K562 (cell line): ENCODE data around the gene GOLGA2. TPM values are rescaled to one million over a fixed set of nuclear protein-coding genes. Genes with fewer than 3 reads are reported as not detected.

ENCODE experiments used
- BRD9 ChIP-seq: fragments of 450-650 bp; IDR thresholded peaks from 2 replicates; pipeline ENCODE4 v1.6.1; 2018; ENCODE audit warnings: low read depth; ENCODE audit not compliant: partially characterized antibody
- CHD2 ChIP-seq: IDR thresholded peaks from 2 replicates; pipeline ENCODE4 v1.6.1; 2011; ENCODE audit warnings: low read depth, low read length
- E2F1 ChIP-seq: sonication (generic); formaldehyde crosslinking; IDR thresholded peaks from 2 replicates; pipeline ENCODE4 v1.8.1; 2023; ENCODE audit warnings: mild to moderate bottlenecking, missing genetic modification reagents, moderate library complexity
- EWSR1 ChIP-seq: fragments of 450-650 bp; IDR thresholded peaks from 2 replicates; pipeline ENCODE4 v1.6.1; 2018; ENCODE audit warnings: borderline replicate concordance, mild to moderate bottlenecking, low read depth, moderate library complexity; ENCODE audit not compliant: partially characterized antibody
- HMGN3 ChIP-seq: IDR thresholded peaks from 2 replicates; pipeline ENCODE4 v1.6.1; 2011; ENCODE audit warnings: borderline replicate concordance, low read depth, mild to moderate bottlenecking, mixed read lengths, low read length; ENCODE audit not compliant: insufficient read length; ENCODE audit errors: extremely low read depth
- HNRNPUL1 ChIP-seq: fragments of 200-400 bp; formaldehyde crosslinking; IDR thresholded peaks from 2 replicates; pipeline ENCODE4 v1.6.1; 2017; ENCODE audit warnings: low read length
- NFE2L1 ChIP-seq: fragments of 450-650 bp; IDR thresholded peaks from 2 replicates; pipeline ENCODE4 v1.6.1; 2016; ENCODE audit warnings: missing genetic modification characterization, low read depth, mild to moderate bottlenecking, missing compliant biosample characterization, moderate library complexity, borderline replicate concordance
- RERE ChIP-seq: sonication (generic); formaldehyde crosslinking; IDR thresholded peaks from 2 replicates; pipeline ENCODE4 v1.8.0; 2023; ENCODE audit warnings: missing genetic modification reagents, mild to moderate bottlenecking, borderline replicate concordance
- RFX1 ChIP-seq: fragments of 450-650 bp; IDR thresholded peaks from 2 replicates; pipeline ENCODE4 v1.6.1; 2016; ENCODE audit warnings: mild to moderate bottlenecking, moderate library complexity
- SETDB1 ChIP-seq: IDR thresholded peaks from one replicate; pipeline ENCODE4 v1.6.1; 2012; ENCODE audit warnings: low read length, control low read depth, inconsistent platforms
- SIRT6 ChIP-seq: IDR thresholded peaks from one replicate; pipeline ENCODE4 v1.6.1; 2012; ENCODE audit warnings: low read depth, mild to moderate bottlenecking, control low read depth, inconsistent platforms, low read length, moderate library complexity
- SMAD4 ChIP-seq: fragments of 250-450 bp; sonication (Bioruptor Pico); conservative IDR thresholded peaks from 2 replicates; pipeline ENCODE4 v1.8.0; 2021; ENCODE audit warnings: inconsistent platforms, mild to moderate bottlenecking, moderate library complexity
- SP2 ChIP-seq: IDR thresholded peaks from 2 replicates; pipeline ENCODE4 v1.6.1; 2011; ENCODE audit warnings: mild to moderate bottlenecking, low read depth, low read length, moderate library complexity; ENCODE audit not compliant: poor library complexity, severe bottlenecking; ENCODE audit errors: extremely low read depth
- SPI1 ChIP-seq: IDR thresholded peaks from 2 replicates; pipeline ENCODE4 v1.6.1; 2011; ENCODE audit warnings: low read depth, low read length, control low read depth, borderline replicate concordance
- ZKSCAN1 ChIP-seq: fragments of 150-350 bp; IDR thresholded peaks from 2 replicates; pipeline ENCODE4 v1.6.1; 2016; ENCODE audit warnings: low read depth, low read length
- ZNF280A ChIP-seq: fragments of 450-650 bp; IDR thresholded peaks from 2 replicates; pipeline ENCODE4 v1.6.1; 2018; ENCODE audit warnings: mild to moderate bottlenecking, low read depth; ENCODE audit not compliant: partially characterized antibody
- polyA plus RNA-seq, 8 experiments: library from polyadenylated mRNA; depleted of rRNA in 4 of 8; stranded (reverse) in 5 of 8; unstranded in 3 of 8; fragments of >200 nt; fragmentation: Nextera tagmentation in 2 of 8; fragmentation: Illumina TruSeq in 1 of 8; extraction: Ambion mirVana in 2 of 8; extraction: Trizol in 1 of 8; gene quantifications; 2 replicates each; pipeline versions ENCODE4 v1.2.1 to v1.2.3, GENCODE V29; 2011 to 2014; ENCODE audit warnings: inconsistent platforms in 1 of 8, missing spikeins in 1 of 8
- total RNA-seq, 7 experiments: library from RNA; depleted of rRNA in 6 of 7; stranded (reverse); fragments of >200 nt in 6 of 7; fragmentation: Illumina TruSeq in 2 of 7; extraction: Trizol in 2 of 7; gene quantifications; 2 replicates each; pipeline versions ENCODE4 v1.2.1 to v1.2.3, GENCODE V29; 2011 to 2021; ENCODE audit warnings: low replicate concordance in 1 of 7
- TF ChIP-seq, protein P1 (sequence below): fragments of 450-650 bp; IDR thresholded peaks from 2 replicates; pipeline ENCODE4 v1.6.1; 2016; ENCODE audit warnings: antibody characterized with exemption

GOLGA2 gene
- total and polyA plus RNA-seq, 9 of the 15 experiments (the other 6 are each of a cell fraction or from before 2014, with no cell fraction given), result 15.7 to 138 (median 76.0) TPM

DNA sequence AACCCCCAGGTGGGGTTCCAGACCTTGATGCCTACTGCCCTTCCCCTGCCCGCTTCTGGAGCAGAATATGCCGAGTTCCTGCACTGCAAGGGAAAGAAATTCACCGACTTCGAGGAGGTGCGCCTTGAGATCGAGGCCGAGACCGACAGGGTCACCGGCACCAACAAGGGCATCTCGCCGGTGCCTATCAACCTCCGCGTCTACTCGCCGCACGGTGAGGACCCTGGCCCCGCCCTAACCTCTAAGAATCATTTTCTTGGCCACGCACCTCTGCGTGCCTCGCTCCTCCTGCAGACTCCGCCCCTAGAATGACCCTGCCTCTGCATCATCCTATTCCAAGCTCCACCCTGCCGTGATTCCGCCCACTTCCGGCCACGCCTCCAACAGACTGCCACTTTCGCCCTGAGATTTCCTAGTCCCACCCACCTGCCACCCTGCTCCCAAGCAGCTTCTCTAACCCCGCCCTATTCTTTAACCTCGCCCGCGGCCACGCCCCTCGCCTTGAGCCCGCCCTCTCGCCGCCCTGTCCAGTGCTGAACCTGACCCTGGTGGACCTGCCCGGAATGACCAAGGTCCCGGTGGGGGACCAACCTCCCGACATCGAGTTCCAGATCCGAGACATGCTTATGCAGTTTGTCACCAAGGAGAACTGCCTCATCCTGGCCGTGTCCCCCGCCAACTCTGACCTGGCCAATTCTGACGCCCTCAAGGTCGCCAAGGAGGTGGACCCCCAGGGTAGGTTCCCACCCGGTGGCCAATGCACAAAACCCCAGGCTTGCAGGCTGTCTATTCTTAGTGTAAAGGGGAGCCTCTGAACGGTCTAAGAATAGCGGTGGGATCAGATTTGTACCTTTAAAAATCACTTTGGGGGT, 57.1 kb downstream of the GOLGA2 start (continued):
- TF ChIP-seq ZKSCAN1, result no peak; the same call in 1 of the 2 replicates
- TF ChIP-seq SP2, result peak; percentile 20
- peak; percentile 96 for TF ChIP-seq E2F1
- TF ChIP-seq, protein P1, sequence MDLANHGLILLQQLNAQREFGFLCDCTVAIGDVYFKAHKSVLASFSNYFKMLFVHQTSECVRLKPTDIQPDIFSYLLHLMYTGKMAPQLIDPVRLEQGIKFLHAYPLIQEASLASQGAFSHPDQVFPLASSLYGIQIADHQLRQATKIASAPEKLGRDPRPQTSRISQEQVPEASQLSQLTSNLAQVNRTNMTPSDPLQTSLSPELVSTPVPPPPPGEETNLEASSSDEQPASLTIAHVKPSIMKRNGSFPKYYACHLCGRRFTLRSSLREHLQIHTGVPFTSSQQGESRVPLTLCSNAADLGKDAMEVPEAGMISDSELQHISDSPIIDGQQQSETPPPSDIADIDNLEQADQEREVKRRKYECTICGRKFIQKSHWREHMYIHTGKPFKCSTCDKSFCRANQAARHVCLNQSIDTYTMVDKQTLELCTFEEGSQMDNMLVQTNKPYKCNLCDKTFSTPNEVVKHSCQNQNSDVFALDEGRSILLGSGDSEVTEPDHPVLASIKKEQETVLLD, result peak; percentile 66; the same call in 1 of the 2 replicates
- TF ChIP-seq CHD2, result no peak
- TF ChIP-seq SIRT6, result no peak
- TF ChIP-seq RERE (CRISPR knock-in tag), result no peak
- no peak for TF ChIP-seq EWSR1
- peak; percentile 54 for TF ChIP-seq SMAD4 (CRISPR knock-in tag)
- no peak for TF ChIP-seq RFX1
- no peak for TF ChIP-seq NFE2L1 (tag)
- peak; percentile 68 for TF ChIP-seq SETDB1
- TF ChIP-seq SPI1, result peak; percentile 70
- no peak for TF ChIP-seq HMGN3
- TF ChIP-seq ZNF280A, result no peak
- no peak for TF ChIP-seq BRD9
- TF ChIP-seq HNRNPUL1, result no peak
